Coronary artery (tissue), 2 donors: ENCODE measurements around the gene SRPRB.

Experiments
- DNase-seq: peaks from one replicate; pipeline ENCODE4 v3.0.0-alpha.2; 2017; ENCODE audit warnings: low spot score
- H3K27ac ChIP-seq, 2 donors: fragments of 200-600 bp; sonication (generic); one replicate each; pipeline ENCODE4 v1.5.1; 2016 to 2019
- H3K4me3 ChIP-seq: fragments of 200-600 bp; sonication (generic); 2 replicates; pipeline ENCODE4 v1.5.1; 2016; ENCODE audit warnings: mild to moderate bottlenecking, moderate library complexity
- TF ChIP-seq, protein P1 (sequence below): fragments of 200-600 bp; sonication (generic); IDR thresholded peaks from one replicate; pipeline ENCODE4 v1.5.1; 2019; ENCODE audit warnings: antibody characterized with exemption

Gene SRPRB

GRCh38 chr3:133767607-133768006, 38.0 kb upstream of the SRPRB start:
- TF ChIP-seq, protein P1, sequence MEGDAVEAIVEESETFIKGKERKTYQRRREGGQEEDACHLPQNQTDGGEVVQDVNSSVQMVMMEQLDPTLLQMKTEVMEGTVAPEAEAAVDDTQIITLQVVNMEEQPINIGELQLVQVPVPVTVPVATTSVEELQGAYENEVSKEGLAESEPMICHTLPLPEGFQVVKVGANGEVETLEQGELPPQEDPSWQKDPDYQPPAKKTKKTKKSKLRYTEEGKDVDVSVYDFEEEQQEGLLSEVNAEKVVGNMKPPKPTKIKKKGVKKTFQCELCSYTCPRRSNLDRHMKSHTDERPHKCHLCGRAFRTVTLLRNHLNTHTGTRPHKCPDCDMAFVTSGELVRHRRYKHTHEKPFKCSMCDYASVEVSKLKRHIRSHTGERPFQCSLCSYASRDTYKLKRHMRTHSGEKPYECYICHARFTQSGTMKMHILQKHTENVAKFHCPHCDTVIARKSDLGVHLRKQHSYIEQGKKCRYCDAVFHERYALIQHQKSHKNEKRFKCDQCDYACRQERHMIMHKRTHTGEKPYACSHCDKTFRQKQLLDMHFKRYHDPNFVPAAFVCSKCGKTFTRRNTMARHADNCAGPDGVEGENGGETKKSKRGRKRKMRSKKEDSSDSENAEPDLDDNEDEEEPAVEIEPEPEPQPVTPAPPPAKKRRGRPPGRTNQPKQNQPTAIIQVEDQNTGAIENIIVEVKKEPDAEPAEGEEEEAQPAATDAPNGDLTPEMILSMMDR: no peak
- no peak for DNase-seq
- H3K27ac ChIP-seq: no peak overlapping the region
- H3K4me3 ChIP-seq: no peak overlapping the region

GRCh38 chr3:133769536-133769935, 36.1 kb upstream of the SRPRB start:
- no peak for DNase-seq
- TF ChIP-seq, protein P1: no peak
- Histone ChIP-seq H3K4me3 (no peak overlapping the region), H3K27ac (no peak overlapping the region)

GRCh38 chr3:133773732-133774131, 31.9 kb upstream of the SRPRB start:
- TF ChIP-seq, protein P1: no peak
- DNase-seq: no peak
- H3K27ac ChIP-seq: no peak overlapping the region
- no peak overlapping the region for H3K4me3 ChIP-seq

DNA sequence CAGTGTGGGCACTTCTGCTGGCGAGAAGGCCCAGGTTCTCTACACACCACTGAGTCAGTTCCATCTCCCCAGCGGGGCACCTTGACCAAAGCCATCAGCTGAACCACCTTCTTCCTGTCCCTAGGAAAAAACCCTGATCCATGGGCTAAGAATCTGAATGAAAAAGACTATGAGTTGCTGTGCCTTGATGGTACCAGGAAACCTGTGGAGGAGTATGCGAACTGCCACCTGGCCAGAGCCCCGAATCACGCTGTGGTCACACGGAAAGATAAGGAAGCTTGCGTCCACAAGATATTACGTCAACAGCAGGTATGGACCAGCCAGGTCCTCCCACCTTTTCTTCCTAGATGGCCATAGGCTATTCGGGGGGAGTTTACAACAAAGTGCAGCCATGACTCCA, 30.3 kb upstream of the SRPRB start:
- DNase-seq: no peak
- Histone ChIP-seq H3K4me3 (no peak overlapping the region), H3K27ac (no peak overlapping the region)
- TF ChIP-seq, protein P1: no peak

DNA sequence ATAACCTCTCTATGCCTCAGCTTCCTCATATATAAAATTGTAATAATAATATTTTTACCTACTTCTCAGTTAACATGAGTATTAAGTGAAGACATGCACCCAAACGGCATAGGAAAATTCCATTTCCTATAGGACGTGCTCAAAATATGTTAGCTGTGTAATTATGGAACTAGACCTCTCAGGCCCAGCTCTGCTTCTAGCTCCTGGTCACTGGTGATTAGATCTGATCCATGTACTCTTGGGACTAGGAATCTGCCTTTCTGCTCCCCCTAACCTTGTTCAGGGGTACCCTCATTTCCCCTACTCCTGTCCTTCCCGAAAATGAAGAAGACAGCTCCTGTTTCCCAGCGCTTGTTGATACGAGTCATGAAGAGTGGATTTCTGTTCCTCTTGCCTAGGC, 29.8 kb upstream of the SRPRB start:
- Histone ChIP-seq H3K27ac (no peak overlapping the region), H3K4me3 (no peak overlapping the region)
- TF ChIP-seq, protein P1: no peak
- no peak for DNase-seq

- no peak for DNase-seq
- no peak overlapping the region for H3K27ac ChIP-seq
- TF ChIP-seq, protein P1: no peak
- H3K4me3 ChIP-seq: no peak overlapping the region
Measured at GRCh38 chr3:133776794-133777438, 28.7 kb upstream of the SRPRB start.

DNA sequence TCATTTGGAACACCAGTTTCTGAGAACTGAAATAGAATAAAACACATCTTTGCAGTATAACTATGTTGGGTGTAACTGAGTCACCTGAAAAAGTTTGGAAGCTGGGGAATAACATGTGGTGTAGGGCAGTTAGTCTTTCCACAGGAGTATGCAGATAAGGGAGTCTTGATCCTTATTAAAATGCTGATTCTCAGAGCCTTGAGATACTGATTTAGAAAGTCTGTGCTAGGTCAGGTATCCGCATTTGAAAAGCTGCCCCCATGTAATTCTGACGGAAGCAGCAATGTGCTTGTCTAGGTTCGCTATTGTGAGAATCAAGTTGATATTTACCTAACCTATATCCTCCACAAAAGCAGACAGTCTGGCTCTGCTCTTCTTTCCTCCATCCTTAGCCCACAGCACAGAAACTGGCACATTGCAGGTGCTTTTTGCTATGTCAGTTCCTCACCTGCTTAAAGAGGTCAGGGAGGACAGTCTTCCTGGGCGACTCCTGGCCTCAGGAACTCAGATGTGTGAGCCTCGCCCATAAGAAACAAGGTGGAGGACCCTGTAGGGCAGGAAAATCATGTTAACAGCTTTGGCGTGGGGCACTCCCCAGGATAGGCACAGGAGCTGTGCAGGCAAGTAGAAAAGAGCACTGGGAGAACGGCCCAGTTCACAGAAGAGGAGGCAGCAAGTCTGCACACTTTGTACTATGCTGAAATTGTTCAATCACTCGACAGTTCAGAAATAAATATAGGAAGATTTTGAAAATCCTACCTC, 27.6 kb upstream of the SRPRB start:
- Histone ChIP-seq H3K27ac (no peak overlapping the region), H3K4me3 (no peak overlapping the region)
- TF ChIP-seq, protein P1: no peak
- DNase-seq: no peak
